K562 (cell line): Measurements from ENCODE around the gene METTL25. TPM values are rescaled to one million over a fixed set of nuclear protein-coding genes. Genes with fewer than 3 reads are reported as not detected.

Experiments used
- ATAC-seq: fragments of 200-7000 bp; cut with Tn5 transposase; 3 replicates; pipeline ENCODE4 v1.9.1; 2020; ENCODE audit warnings: moderate library complexity
- BruUV-seq: library from RNA; stranded (reverse); fragments of 400-500 nt; replicated peaks from 2 replicates; lab custom pipeline; 2021; lab: Mats Ljungman, UMichigan
- CTCF ChIA-PET: fragments of 300-600 bp; formaldehyde crosslinking; extraction: SDS; loops from one replicate; lab custom pipeline; 2021; ENCODE audit warnings: low intra/inter-chr PET ratio; lab: Yijun Ruan, JAX
- POLR2A ChIA-PET: fragments of 300-600, 350-650 bp; sonication (Branson Sonifier 250); formaldehyde crosslinking; extraction: SDS; loops from one replicate; lab custom pipeline; 2021; ENCODE audit warnings: antibody characterized with exemption, inconsistent platforms; lab: Yijun Ruan, JAX
- DNase-seq, 4 experiments: peaks; one replicate each; pipeline versions ENCODE4 v3.0.0 to v3.0.0-alpha.2; 2011 to 2018; ENCODE audit warnings: low spot score in 3 of 4, mixed read lengths in 3 of 4; ENCODE audit errors: extremely low read depth in 1 of 4
- FAIRE-seq: peaks from 2 replicates; lab custom pipeline; 2011; peaks lifted over from hg19 to GRCh38; lab: Jason Lieb, UNC
- H2AFZ ChIP-seq: 2 replicates; pipeline ENCODE4 v1.6.0; 2011; ENCODE audit warnings: low read depth, low read length, control low read depth, inconsistent platforms
- H3K27ac ChIP-seq: fragments of 200-600 bp; 3 replicates; pipeline ENCODE4 v1.8.0; 2011; ENCODE audit warnings: low read depth, mild to moderate bottlenecking, control low read depth, inconsistent platforms, low read length, moderate library complexity, mixed read lengths; ENCODE audit errors: extremely low read depth
- H3K27me3 ChIP-seq, 2 experiments: fragments of 300-600 bp in 1 of 2; 2 replicates in 1 of 2; 3 replicates in 1 of 2; pipeline versions ENCODE4 v1.6.0 to v1.8.0; 2011; ENCODE audit warnings: inconsistent platforms in 2 of 2, low read length in 2 of 2, mild to moderate bottlenecking in 1 of 2, mixed read lengths in 1 of 2, moderate library complexity in 1 of 2; ENCODE audit not compliant: control insufficient read depth in 2 of 2, insufficient read depth in 2 of 2
- H3K36me3 ChIP-seq: fragments of 300-600 bp; 3 replicates; pipeline ENCODE4 v1.8.0; 2011; ENCODE audit warnings: mild to moderate bottlenecking, low read length, inconsistent platforms; ENCODE audit not compliant: control insufficient read depth, insufficient read depth
- H3K4me1 ChIP-seq, 2 experiments: fragments of 200-600 bp in 1 of 2; replicated peaks in 1 of 2; 2 replicates in 1 of 2; 3 replicates in 1 of 2; pipeline versions ENCODE4 v1.5.1 to v1.8.0; 2011; ENCODE audit warnings: inconsistent platforms in 2 of 2, low read length in 2 of 2, mild to moderate bottlenecking in 1 of 2, mixed read lengths in 1 of 2, moderate library complexity in 1 of 2; ENCODE audit not compliant: control insufficient read depth in 2 of 2, insufficient read depth in 2 of 2
- H3K4me2 ChIP-seq: 2 replicates; pipeline ENCODE4 v1.6.1; 2011; ENCODE audit warnings: low read length, control low read depth, inconsistent platforms, mixed read lengths; ENCODE audit not compliant: insufficient read depth
- H3K4me3 ChIP-seq: fragments of 200-600 bp; sonication (generic), shearing (Covaris generic); 2 replicates; pipeline ENCODE4 v1.5.1; 2016; ENCODE audit warnings: control low read depth, inconsistent platforms
- H3K79me2 ChIP-seq: fragments of 200-600 bp; 3 replicates; pipeline ENCODE4 v1.8.0; 2011; ENCODE audit warnings: low read length, inconsistent platforms; ENCODE audit not compliant: control insufficient read depth, insufficient read depth
- H3K9ac ChIP-seq, 2 experiments: 2 replicates each; pipeline versions ENCODE4 v1.6.0 to v1.6.1; 2011; ENCODE audit warnings: low read depth in 2 of 2, low read length in 2 of 2, control low read depth in 1 of 2, inconsistent platforms in 1 of 2, mild to moderate bottlenecking in 1 of 2, mixed read lengths in 1 of 2; ENCODE audit not compliant: insufficient read depth in 1 of 2
- H3K9me1 ChIP-seq: one replicate; pipeline ENCODE4 v1.6.0; 2011; ENCODE audit warnings: inconsistent platforms, mild to moderate bottlenecking, low read length, moderate library complexity; ENCODE audit not compliant: control insufficient read depth, insufficient read depth
- H3K9me3 ChIP-seq: replicated peaks from 2 replicates; pipeline ENCODE4 v1.5.1; 2011; ENCODE audit warnings: low read depth, low read length, inconsistent platforms; ENCODE audit not compliant: control insufficient read depth, insufficient read depth
- H4K20me1 ChIP-seq: replicated peaks from 2 replicates; pipeline ENCODE4 v1.6.1; 2011; ENCODE audit warnings: low read length, inconsistent platforms, mixed read lengths; ENCODE audit not compliant: control insufficient read depth, insufficient read depth
- CAMTA2 ChIP-seq: fragments of 250-450 bp; sonication (Bioruptor Pico); conservative IDR thresholded peaks from 2 replicates; pipeline ENCODE4 v1.5.1; 2022
- HSF4 ChIP-seq: fragments of 250-450 bp; sonication (Bioruptor Pico); IDR thresholded peaks from 2 replicates; pipeline ENCODE4 v2.1.2; 2022; ENCODE audit warnings: mild to moderate bottlenecking, moderate library complexity, borderline replicate concordance
- SLC30A9 ChIP-seq: fragments of 250-450 bp; sonication (Bioruptor Pico); IDR thresholded peaks from 2 replicates; pipeline ENCODE4 v1.8.0; 2022; ENCODE audit warnings: mild to moderate bottlenecking, moderate library complexity
- SMAD2 ChIP-seq: fragments of 150-350 bp; IDR thresholded peaks from 2 replicates; pipeline ENCODE4 v1.6.1; 2014; ENCODE audit warnings: low read depth, mild to moderate bottlenecking, low read length
- TSC22D4 ChIP-seq: fragments of 450-650 bp; IDR thresholded peaks from 2 replicates; pipeline ENCODE4 v1.6.1; 2016; ENCODE audit warnings: missing genetic modification characterization, missing biosample characterization, control low read depth
- ZNF239 ChIP-seq: fragments of 250-450 bp; sonication (Bioruptor Pico); IDR thresholded peaks from 2 replicates; pipeline ENCODE4 v1.4.0; 2020; ENCODE audit warnings: mild to moderate bottlenecking
- WGBS: fragments of 100-300 bp; shearing (Covaris generic); methylation state at CpG from one replicate; pipeline ENCODE4 v1.1.6; 2016; ENCODE audit warnings: low coverage, mixed read lengths; ENCODE audit not compliant: insufficient coverage; ENCODE audit errors: missing lambda C conversion rate; 5-methylcytosine and 5-hydroxymethylcytosine counted together
- in situ Hi-C: fragments of 300-500 bp; cut with MboI; formaldehyde crosslinking; loops from 4 replicates; pipeline ENCODE4 v1.15.0; 2018; ENCODE audit warnings: inconsistent platforms, mixed read lengths
- intact Hi-C: fragments of 100-400 bp; cut with micrococcal nuclease; formaldehyde crosslinking; loops from 2 replicates; pipeline ENCODE4 v1.14.2; 2022
- polyA plus RNA-seq, 8 experiments: library from polyadenylated mRNA; depleted of rRNA in 4 of 8; stranded (reverse) in 5 of 8; unstranded in 3 of 8; fragments of >200 nt; fragmentation: Nextera tagmentation in 2 of 8; fragmentation: Illumina TruSeq in 1 of 8; extraction: Ambion mirVana in 2 of 8; extraction: Trizol in 1 of 8; gene quantifications; 2 replicates each; pipeline versions ENCODE4 v1.2.1 to v1.2.3, GENCODE V29; 2011 to 2014; ENCODE audit warnings: inconsistent platforms in 1 of 8, missing spikeins in 1 of 8
- total RNA-seq, 7 experiments: library from RNA; depleted of rRNA in 6 of 7; stranded (reverse); fragments of >200 nt in 6 of 7; fragmentation: Illumina TruSeq in 2 of 7; extraction: Trizol in 2 of 7; gene quantifications; 2 replicates each; pipeline versions ENCODE4 v1.2.1 to v1.2.3, GENCODE V29; 2011 to 2021; ENCODE audit warnings: low replicate concordance in 1 of 7
- TF ChIP-seq, protein P1 (sequence below): sonication (generic); formaldehyde crosslinking; IDR thresholded peaks from 2 replicates; pipeline ENCODE4 v1.9.0; 2022; ENCODE audit warnings: mild to moderate bottlenecking, missing genetic modification reagents
- TF ChIP-seq, protein P2 (sequence below): fragments of 450-650 bp; IDR thresholded peaks from 2 replicates; pipeline ENCODE4 v1.6.1; 2014; ENCODE audit warnings: low read depth, mild to moderate bottlenecking, moderate library complexity, borderline replicate concordance
- TF ChIP-seq, protein P3 (sequence below): fragments of 450-650 bp; formaldehyde crosslinking; IDR thresholded peaks from 2 replicates; pipeline ENCODE4 v1.4.0; 2020; ENCODE audit warnings: mild to moderate bottlenecking, moderate library complexity
- TF ChIP-seq, protein P4 (sequence below): fragments of 250-450 bp; sonication (Bioruptor Pico); IDR thresholded peaks from 2 replicates; pipeline ENCODE4 v1.4.0; 2020; ENCODE audit warnings: borderline replicate concordance
- TF ChIP-seq, protein P5 (sequence below): fragments of 450-650 bp; IDR thresholded peaks from 2 replicates; pipeline ENCODE4 v1.6.1; 2018; ENCODE audit warnings: mild to moderate bottlenecking, low read depth; ENCODE audit not compliant: partially characterized antibody

METTL25 gene
- total and polyA plus RNA-seq, 9 of the 15 experiments (the other 6 are each of a cell fraction or from before 2014, with no cell fraction given): 0.50 to 2.4 (median 1.9) TPM

DNA sequence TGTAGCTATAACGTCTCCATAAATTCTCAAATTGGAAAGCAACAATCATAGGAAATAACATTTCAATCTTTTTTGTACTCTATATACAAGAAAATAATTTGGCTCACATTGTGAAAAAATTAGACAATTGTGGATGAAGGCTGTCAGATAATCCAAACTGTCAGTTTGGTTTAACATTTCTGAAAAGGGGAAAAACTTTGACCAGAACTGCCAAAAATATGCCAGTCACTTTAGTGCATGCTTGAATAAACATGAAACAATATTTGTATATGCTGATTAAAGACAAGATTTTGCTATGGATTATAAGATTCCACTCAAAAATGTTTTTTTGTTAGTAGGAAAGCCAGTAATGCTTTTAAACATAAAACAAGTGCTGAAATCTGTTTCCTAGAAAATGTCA lies 39.1 kb upstream of the METTL25 start (continued):
- TF ChIP-seq, protein P1, sequence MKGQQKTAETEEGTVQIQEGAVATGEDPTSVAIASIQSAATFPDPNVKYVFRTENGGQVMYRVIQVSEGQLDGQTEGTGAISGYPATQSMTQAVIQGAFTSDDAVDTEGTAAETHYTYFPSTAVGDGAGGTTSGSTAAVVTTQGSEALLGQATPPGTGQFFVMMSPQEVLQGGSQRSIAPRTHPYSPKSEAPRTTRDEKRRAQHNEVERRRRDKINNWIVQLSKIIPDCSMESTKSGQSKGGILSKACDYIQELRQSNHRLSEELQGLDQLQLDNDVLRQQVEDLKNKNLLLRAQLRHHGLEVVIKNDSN (CRISPR knock-in tag): no peak
- TF ChIP-seq CAMTA2 (CRISPR knock-in tag): no peak
- TF ChIP-seq, protein P2, sequence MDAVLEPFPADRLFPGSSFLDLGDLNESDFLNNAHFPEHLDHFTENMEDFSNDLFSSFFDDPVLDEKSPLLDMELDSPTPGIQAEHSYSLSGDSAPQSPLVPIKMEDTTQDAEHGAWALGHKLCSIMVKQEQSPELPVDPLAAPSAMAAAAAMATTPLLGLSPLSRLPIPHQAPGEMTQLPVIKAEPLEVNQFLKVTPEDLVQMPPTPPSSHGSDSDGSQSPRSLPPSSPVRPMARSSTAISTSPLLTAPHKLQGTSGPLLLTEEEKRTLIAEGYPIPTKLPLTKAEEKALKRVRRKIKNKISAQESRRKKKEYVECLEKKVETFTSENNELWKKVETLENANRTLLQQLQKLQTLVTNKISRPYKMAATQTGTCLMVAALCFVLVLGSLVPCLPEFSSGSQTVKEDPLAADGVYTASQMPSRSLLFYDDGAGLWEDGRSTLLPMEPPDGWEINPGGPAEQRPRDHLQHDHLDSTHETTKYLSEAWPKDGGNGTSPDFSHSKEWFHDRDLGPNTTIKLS: no peak

DNA sequence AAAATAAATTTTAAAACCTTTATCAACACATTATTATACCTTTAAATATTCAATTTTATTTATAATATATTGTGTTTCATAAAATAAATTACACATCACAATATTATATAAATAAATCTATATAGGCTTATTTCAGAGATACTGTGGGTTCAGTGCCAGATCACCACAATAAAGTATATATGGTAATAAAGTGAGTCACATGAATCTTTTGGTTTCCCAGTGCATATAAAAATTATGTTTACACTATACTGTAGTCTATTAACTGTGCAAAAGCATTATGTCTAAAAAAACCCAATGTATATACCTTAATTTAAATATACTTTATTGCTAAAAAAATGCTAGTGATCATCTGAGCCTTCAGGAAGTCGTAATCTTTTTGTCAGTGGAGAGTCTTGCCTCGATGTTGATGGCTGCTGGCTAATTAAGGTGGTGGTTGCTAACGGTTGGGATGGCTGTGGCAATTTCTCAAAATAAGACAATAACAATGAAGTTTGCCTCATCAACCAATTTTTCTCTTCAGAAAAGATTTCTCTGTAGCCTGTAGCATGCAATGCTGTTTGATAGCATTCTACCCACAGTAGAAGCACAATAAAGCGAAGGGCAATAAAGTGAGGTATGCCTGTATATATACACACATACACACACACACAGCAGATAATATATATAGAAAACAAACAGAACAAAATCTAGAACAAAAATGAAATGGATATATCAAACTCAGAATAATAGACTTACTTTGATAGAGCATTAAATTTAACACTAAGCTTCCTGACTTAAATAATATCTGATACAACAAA lies 32.6 kb upstream of the METTL25 start:
- POLR2A ChIA-PET: no interaction called here
- H3K9me3 ChIP-seq: no peaks in the 10 kb centered on the region
- FAIRE-seq (no peak), ATAC-seq (no peak), DNase-seq (no peak)
- BruUV-seq: no TSS peak
- H3K27ac ChIP-seq: no peak overlapping the region
- WGBS: 2% methylated on average over 4 of the region's 4 CpGs
- no peak overlapping the region for H3K4me2 ChIP-seq
- H2AFZ ChIP-seq: no peak overlapping the region
- H3K4me3 ChIP-seq: no peak overlapping the region
- H3K9ac ChIP-seq: no peak overlapping the region
- H4K20me1 ChIP-seq: no peaks in the 10 kb centered on the region
- CTCF ChIA-PET: no interaction called here
- H3K79me2 ChIP-seq: no peaks in the 10 kb centered on the region
- in situ Hi-C loops (no loop called here), intact Hi-C loops (loop anchor here (10.0 kb wide), 1 partner anchor 681 kb away; no protein-coding TSS in a partner anchor)
- no peaks in the 10 kb centered on the region for H3K9me1 ChIP-seq
- no peaks in the 10 kb centered on the region for H3K36me3 ChIP-seq
- no peaks in the 10 kb centered on the region for H3K27me3 ChIP-seq
- no peaks in the 10 kb centered on the region for H3K4me1 ChIP-seq
- TF ChIP-seq, protein P3, sequence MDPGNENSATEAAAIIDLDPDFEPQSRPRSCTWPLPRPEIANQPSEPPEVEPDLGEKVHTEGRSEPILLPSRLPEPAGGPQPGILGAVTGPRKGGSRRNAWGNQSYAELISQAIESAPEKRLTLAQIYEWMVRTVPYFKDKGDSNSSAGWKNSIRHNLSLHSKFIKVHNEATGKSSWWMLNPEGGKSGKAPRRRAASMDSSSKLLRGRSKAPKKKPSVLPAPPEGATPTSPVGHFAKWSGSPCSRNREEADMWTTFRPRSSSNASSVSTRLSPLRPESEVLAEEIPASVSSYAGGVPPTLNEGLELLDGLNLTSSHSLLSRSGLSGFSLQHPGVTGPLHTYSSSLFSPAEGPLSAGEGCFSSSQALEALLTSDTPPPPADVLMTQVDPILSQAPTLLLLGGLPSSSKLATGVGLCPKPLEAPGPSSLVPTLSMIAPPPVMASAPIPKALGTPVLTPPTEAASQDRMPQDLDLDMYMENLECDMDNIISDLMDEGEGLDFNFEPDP (CRISPR knock-in tag): no peak
- no peak for TF ChIP-seq ZNF239 (CRISPR knock-in tag)
- no peak for TF ChIP-seq SMAD2
- TF ChIP-seq HSF4 (CRISPR knock-in tag): no peak
- TF ChIP-seq, protein P4, sequence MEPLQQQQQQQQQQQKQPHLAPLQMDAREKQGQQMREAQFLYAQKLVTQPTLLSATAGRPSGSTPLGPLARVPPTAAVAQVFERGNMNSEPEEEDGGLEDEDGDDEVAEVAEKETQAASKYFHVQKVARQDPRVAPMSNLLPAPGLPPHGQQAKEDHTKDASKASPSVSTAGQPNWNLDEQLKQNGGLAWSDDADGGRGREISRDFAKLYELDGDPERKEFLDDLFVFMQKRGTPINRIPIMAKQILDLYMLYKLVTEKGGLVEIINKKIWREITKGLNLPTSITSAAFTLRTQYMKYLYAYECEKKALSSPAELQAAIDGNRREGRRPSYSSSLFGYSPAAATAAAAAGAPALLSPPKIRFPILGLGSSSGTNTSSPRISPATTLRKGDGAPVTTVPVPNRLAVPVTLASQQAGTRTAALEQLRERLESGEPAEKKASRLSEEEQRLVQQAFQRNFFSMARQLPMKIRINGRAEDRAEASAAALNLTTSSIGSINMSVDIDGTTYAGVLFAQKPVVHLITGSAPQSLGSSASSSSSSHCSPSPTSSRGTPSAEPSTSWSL: no peak
- no peak for TF ChIP-seq SLC30A9
- TF ChIP-seq, protein P5, sequence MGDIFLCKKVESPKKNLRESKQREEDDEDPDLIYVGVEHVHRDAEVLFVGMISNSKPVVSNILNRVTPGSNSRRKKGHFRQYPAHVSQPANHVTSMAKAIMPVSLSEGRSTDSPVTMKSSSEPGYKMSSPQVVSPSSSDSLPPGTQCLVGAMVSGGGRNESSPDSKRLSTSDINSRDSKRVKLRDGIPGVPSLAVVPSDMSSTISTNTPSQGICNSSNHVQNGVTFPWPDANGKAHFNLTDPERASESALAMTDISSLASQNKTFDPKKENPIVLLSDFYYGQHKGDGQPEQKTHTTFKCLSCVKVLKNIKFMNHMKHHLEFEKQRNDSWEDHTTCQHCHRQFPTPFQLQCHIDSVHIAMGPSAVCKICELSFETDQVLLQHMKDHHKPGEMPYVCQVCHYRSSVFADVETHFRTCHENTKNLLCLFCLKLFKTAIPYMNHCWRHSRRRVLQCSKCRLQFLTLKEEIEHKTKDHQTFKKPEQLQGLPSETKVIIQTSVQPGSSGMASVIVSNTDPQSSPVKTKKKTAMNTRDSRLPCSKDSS: no peak
- TF ChIP-seq TSC22D4 (tag): no peak
